ENCODE data around the gene GPALPP1.

DNA sequence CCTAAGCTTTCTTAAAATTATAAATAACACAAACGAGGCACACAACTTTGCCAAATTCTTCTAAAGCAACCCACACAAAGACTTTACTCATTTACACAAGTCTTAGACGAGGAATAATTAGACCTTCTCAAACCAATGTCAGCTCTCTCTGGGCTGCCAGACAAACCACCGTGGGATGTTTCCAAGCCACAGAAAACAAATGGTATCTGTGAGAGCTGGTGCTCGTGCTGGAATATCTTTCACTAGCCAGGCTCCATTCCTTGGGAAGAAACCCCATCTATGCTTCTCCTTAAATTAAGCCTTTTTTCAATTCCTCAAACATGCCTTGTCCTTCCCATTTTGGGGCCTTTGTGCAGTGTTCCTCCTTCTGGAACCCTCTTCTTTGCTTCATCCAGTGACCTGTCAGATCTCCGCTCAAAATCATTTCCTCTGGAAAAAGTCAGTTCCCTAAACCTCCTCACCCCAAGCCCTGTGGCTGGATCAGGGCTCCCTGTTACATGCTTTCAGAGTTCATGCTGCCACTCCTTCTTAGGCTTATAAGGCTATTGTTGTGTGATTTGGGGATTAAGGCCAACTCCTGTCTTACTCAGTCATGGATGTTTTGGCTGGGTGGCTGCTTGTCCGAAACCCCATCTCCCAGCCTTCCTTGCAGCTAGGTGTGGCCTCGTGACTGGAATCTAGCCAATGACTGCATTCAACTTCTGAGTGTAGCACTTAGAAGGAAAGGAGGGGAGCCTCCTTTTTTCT, 66.7 kb downstream of the GPALPP1 start:
- TF ChIP-seq, protein P1, sequence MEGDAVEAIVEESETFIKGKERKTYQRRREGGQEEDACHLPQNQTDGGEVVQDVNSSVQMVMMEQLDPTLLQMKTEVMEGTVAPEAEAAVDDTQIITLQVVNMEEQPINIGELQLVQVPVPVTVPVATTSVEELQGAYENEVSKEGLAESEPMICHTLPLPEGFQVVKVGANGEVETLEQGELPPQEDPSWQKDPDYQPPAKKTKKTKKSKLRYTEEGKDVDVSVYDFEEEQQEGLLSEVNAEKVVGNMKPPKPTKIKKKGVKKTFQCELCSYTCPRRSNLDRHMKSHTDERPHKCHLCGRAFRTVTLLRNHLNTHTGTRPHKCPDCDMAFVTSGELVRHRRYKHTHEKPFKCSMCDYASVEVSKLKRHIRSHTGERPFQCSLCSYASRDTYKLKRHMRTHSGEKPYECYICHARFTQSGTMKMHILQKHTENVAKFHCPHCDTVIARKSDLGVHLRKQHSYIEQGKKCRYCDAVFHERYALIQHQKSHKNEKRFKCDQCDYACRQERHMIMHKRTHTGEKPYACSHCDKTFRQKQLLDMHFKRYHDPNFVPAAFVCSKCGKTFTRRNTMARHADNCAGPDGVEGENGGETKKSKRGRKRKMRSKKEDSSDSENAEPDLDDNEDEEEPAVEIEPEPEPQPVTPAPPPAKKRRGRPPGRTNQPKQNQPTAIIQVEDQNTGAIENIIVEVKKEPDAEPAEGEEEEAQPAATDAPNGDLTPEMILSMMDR (IDR thresholded peaks at IDR 0.05; ENCODE audit: low read depth, low read length, poor library complexity, severe bottlenecking): no peak
- TF ChIP-seq EZH2phosphoT487 (IDR thresholded peaks at IDR 0.05; ENCODE audit: borderline replicate concordance, low read length): no peak

All from DOHH2 (cell line).